Duodenal mucosa (tissue), 2 donors: ENCODE data around the gene PPFIBP1.
"Not testable (repeated sequence)": the region's sequence is repeated elsewhere in the genome, so short reads cannot be mapped to it uniquely, and the experiment has no call there.

Experiments
- H3K27ac ChIP-seq: one replicate; pipeline ENCODE4 v1.7.0; 2013; ENCODE audit warnings: low read depth, low read length
- H3K27me3 ChIP-seq, 2 donors: one replicate each; pipeline ENCODE4 v1.7.0; 2013; ENCODE audit warnings: low read length in 2 of 2, control low read depth in 1 of 2; ENCODE audit not compliant: insufficient read depth in 2 of 2, control insufficient read depth in 1 of 2
- H3K36me3 ChIP-seq, 2 donors: one replicate each; pipeline ENCODE4 v1.7.0; 2013; ENCODE audit warnings: low read length in 2 of 2, control low read depth in 1 of 2; ENCODE audit not compliant: insufficient read depth in 2 of 2, control insufficient read depth in 1 of 2
- H3K4me1 ChIP-seq, 2 donors: one replicate each; pipeline ENCODE4 v1.7.0; 2013; ENCODE audit warnings: low read length in 2 of 2, control low read depth in 1 of 2; ENCODE audit not compliant: insufficient read depth in 2 of 2, control insufficient read depth in 1 of 2
- H3K4me3 ChIP-seq, 2 donors: one replicate each; pipeline ENCODE4 v1.7.0; 2013; ENCODE audit warnings: low read length in 2 of 2, low read depth in 1 of 2
- H3K9ac ChIP-seq, 2 donors: one replicate each; pipeline ENCODE4 v1.7.0; 2013; ENCODE audit warnings: low read length in 2 of 2, low read depth in 1 of 2
- H3K9me3 ChIP-seq, 2 donors: one replicate each; pipeline ENCODE4 v1.7.0; 2013; ENCODE audit warnings: low read length in 2 of 2, control low read depth in 1 of 2; ENCODE audit not compliant: control insufficient read depth in 1 of 2

The PPFIBP1 gene

DNA sequence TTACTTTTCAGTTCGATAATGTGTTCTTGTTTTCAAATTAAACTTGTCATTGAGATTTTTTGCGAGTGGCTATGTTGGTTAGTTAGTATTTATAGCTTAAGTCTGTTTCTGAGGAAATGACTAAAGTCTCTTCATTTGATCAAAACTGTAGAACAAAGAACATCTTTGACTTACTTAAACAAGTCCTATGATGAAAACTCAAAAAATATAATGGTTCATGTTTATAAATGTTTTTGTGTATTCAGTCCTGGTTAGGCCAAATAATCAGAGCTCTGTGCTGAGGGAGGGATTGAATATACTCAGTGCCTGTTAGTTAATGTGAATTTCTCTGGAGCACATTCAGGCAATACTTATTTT lies 51.7 kb downstream of the PPFIBP1 start:
- Histone ChIP-seq H3K4me1 (peaks cover 0 to 6% of the 10 kb centered on the region in 2 donors), H3K36me3 (peaks cover 0 to 5% of the 10 kb centered on the region in 2 donors), H3K9me3 (no peaks in the 10 kb centered on the region), H3K27ac (no peak overlapping the region), H3K9ac (no peak overlapping the region), H3K4me3 (no peak overlapping the region), H3K27me3 (no peaks in the 10 kb centered on the region)

- H3K36me3 ChIP-seq, result peaks cover 0 to 5% of the 10 kb centered on the region in 2 donors
- H3K9me3 ChIP-seq, result no peaks in the 10 kb centered on the region
- no peak overlapping the region for H3K27ac ChIP-seq
- no peaks in the 10 kb centered on the region for H3K27me3 ChIP-seq
- peaks cover 0 to 6% of the 10 kb centered on the region in 2 donors for H3K4me1 ChIP-seq
- H3K9ac ChIP-seq, result no peak overlapping the region
- no peak overlapping the region for H3K4me3 ChIP-seq
Measured at GRCh38 chr12:27576667-27577347, 52.8 kb downstream of the PPFIBP1 start.

GRCh38 chr12:27577688-27578087 lies 53.7 kb downstream of the PPFIBP1 start:
- H3K27ac ChIP-seq, result no peak overlapping the region
- no peak overlapping the region for H3K4me3 ChIP-seq
- no peak overlapping the region for H3K9ac ChIP-seq
- H3K27me3 ChIP-seq, result no peaks in the 10 kb centered on the region
- H3K9me3 ChIP-seq, result no peaks in the 10 kb centered on the region
- H3K36me3 ChIP-seq, result peaks cover 0 to 5% of the 10 kb centered on the region in 2 donors
- peaks cover 0 to 6% of the 10 kb centered on the region in 2 donors for H3K4me1 ChIP-seq

- no peak overlapping the region for H3K27ac ChIP-seq
- no peaks in the 10 kb centered on the region for H3K9me3 ChIP-seq
- peaks cover 0 to 6% of the 10 kb centered on the region in 2 donors for H3K4me1 ChIP-seq
- peaks cover 0 to 5% of the 10 kb centered on the region in 2 donors for H3K36me3 ChIP-seq
- H3K9ac ChIP-seq, result no peak overlapping the region
- no peak overlapping the region for H3K4me3 ChIP-seq
- H3K27me3 ChIP-seq, result no peaks in the 10 kb centered on the region
Measured at GRCh38 chr12:27578689-27579372, 54.8 kb downstream of the PPFIBP1 start.

GRCh38 chr12:27580561-27581330 lies 56.7 kb downstream of the PPFIBP1 start:
- Histone ChIP-seq H3K9ac (no peak overlapping the region), H3K27me3 (no peaks in the 10 kb centered on the region), H3K4me3 (no peak overlapping the region), H3K36me3 (peaks cover 0 to 8% of the 10 kb centered on the region in 2 donors), H3K9me3 (no peaks in the 10 kb centered on the region), H3K27ac (no peak overlapping the region), H3K4me1 (no peaks in the 10 kb centered on the region)

DNA sequence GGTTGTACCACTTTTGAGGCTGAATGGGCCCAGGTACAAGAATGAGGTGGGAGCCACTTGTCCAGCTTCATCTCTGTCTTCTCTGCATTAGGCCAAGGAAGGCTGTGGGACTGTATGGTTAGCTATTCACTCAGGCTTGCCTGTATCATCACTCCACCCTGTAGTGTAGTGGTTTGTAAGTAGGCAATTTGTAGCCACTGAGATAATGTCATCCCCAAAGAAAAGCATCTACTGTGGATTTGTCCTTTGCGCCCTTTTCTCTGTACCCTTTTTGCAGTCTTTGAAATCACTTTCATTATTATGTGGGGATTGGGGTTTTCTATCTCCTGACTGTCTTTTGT lies 57.3 kb downstream of the PPFIBP1 start:
- H3K9ac ChIP-seq, H3K4me1 ChIP-seq, H3K27me3 ChIP-seq, H3K9me3 ChIP-seq, H3K36me3 ChIP-seq, H3K27ac ChIP-seq, H3K4me3 ChIP-seq: not testable (repeated sequence)

- H3K9ac ChIP-seq, H3K27ac ChIP-seq, H3K4me1 ChIP-seq, H3K36me3 ChIP-seq, H3K27me3 ChIP-seq, H3K9me3 ChIP-seq, H3K4me3 ChIP-seq: not testable (repeated sequence)
Measured at GRCh38 chr12:27581833-27582232, 57.8 kb downstream of the PPFIBP1 start.

DNA sequence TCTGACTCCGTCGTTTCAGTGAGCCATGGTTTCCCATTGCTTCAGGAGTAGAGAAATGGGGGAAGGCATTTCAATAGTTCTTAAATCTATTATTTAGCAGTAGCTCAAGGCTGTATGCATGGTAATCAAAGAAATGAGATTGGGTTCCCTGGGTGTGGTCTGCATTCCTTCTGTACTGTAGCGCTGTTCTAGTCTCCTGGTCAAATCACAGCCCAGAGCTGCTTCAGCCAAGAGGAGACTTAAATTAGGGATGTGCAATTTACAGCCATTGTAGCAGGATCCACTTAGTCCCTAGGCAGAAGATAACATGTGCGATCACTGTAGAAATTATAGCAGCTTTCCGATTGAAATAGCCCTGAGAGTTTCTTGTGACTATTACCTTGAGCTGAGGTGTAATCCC lies 58.4 kb downstream of the PPFIBP1 start:
- H3K27me3 ChIP-seq, H3K27ac ChIP-seq, H3K36me3 ChIP-seq, H3K9ac ChIP-seq, H3K4me1 ChIP-seq, H3K4me3 ChIP-seq, H3K9me3 ChIP-seq: not testable (repeated sequence)

- no peaks in the 10 kb centered on the region for H3K27me3 ChIP-seq
- no peaks in the 10 kb centered on the region for H3K9me3 ChIP-seq
- H3K9ac ChIP-seq, result no peak overlapping the region
- peaks cover 0 to 8% of the 10 kb centered on the region in 2 donors for H3K36me3 ChIP-seq
- no peak overlapping the region for H3K27ac ChIP-seq
- H3K4me1 ChIP-seq, result peaks cover 0 to 2% of the 10 kb centered on the region in 2 donors
- H3K4me3 ChIP-seq, result no peak overlapping the region
Measured at GRCh38 chr12:27583057-27583797, 59.2 kb downstream of the PPFIBP1 start.

GRCh38 chr12:27583981-27584380 lies 60.0 kb downstream of the PPFIBP1 start:
- no peaks in the 10 kb centered on the region for H3K9me3 ChIP-seq
- peaks cover 0 to 7% of the 10 kb centered on the region in 2 donors for H3K36me3 ChIP-seq
- peaks cover 0 to 6% of the 10 kb centered on the region in 2 donors for H3K4me1 ChIP-seq
- H3K9ac ChIP-seq, result no peak overlapping the region
- H3K27me3 ChIP-seq, result no peaks in the 10 kb centered on the region
- H3K27ac ChIP-seq, result no peak overlapping the region
- no peak overlapping the region for H3K4me3 ChIP-seq
